Prostate gland (tissue), 2 donors: ENCODE results near the gene BCOR. TPM values are rescaled to one million over a fixed set of nuclear protein-coding genes. Genes with fewer than 3 reads are reported as not detected.

Experiments used
- DNase-seq: peaks from one replicate; pipeline ENCODE4 v3.0.0-alpha.2; 2019; ENCODE audit warnings: low spot score
- H3K27ac ChIP-seq, 2 donors: fragments of 200-600 bp; sonication (generic); 2 replicates each; pipeline ENCODE4 v1.5.1; 2017 to 2019
- H3K27me3 ChIP-seq: fragments of 200-600 bp; sonication (generic); replicated peaks from 2 replicates; pipeline ENCODE4 v1.5.1; 2019; ENCODE audit not compliant: insufficient read depth
- H3K36me3 ChIP-seq, 2 donors: fragments of 200-600 bp; sonication (generic); 1 replicate in 1 of 2; 2 replicates in 1 of 2; pipeline versions ENCODE4 v1.5.1 to v1.8.1; 2017 to 2019
- H3K4me1 ChIP-seq: fragments of 200-600 bp; sonication (generic); replicated peaks from 2 replicates; pipeline ENCODE4 v1.5.1; 2019
- H3K4me3 ChIP-seq, 2 donors: fragments of 200-600 bp; sonication (generic); 2 replicates each; pipeline ENCODE4 v1.5.1; 2017 to 2019
- H3K9me3 ChIP-seq: fragments of 200-600 bp; sonication (generic); 2 replicates; pipeline ENCODE4 v1.5.1; 2017
- CTCF ChIP-seq, 4 experiments: fragments of 200-600 bp in 2 of 4; fragments of 450-650 bp in 2 of 4; sonication (generic) in 2 of 4; IDR thresholded peaks; 1 replicate in 3 of 4; 2 replicates in 1 of 4; pipeline ENCODE4 v1.5.1; 2016 to 2019; ENCODE audit warnings: antibody characterized with exemption in 4 of 4, mild to moderate bottlenecking in 2 of 4, moderate library complexity in 2 of 4
- POLR2A ChIP-seq: fragments of 450-650 bp; IDR thresholded peaks from one replicate; pipeline ENCODE4 v1.6.1; 2016; ENCODE audit warnings: antibody characterized with exemption, mild to moderate bottlenecking
- POLR2AphosphoS5 ChIP-seq: sonication (generic); formaldehyde crosslinking; IDR thresholded peaks from one replicate; pipeline ENCODE4 v1.6.1; 2017; ENCODE audit warnings: antibody characterized with exemption
- WGBS: methylation state at CpG from one replicate; pipeline ENCODE4 v1.1.5; 2018; 5-methylcytosine and 5-hydroxymethylcytosine counted together
- intact Hi-C: fragments of 100-400 bp; cut with DNase I; formaldehyde crosslinking; loops from one replicate; pipeline ENCODE4 v1.14.2; 2022
- total RNA-seq, 2 donors: library from RNA; depleted of rRNA; stranded (reverse); fragments of >200 nt; gene quantifications; one replicate each; pipeline ENCODE4 v1.1.0, GENCODE V29; 2016

The BCOR gene
- total RNA-seq, 2 donors from 2014 or later, result 56.2 to 70.8 TPM

- DNase-seq, result no peak
- intact Hi-C loops, result no loop called here
- no peaks in the 10 kb centered on the region for H3K27me3 ChIP-seq
- H3K9me3 ChIP-seq, result no peaks in the 10 kb centered on the region
- no peak overlapping the region for H3K27ac ChIP-seq
- 83% methylated on average over 4 of the region's 4 CpGs for WGBS
- no peak for TF ChIP-seq POLR2A
- no peak for TF ChIP-seq POLR2AphosphoS5
- TF ChIP-seq CTCF (IDR thresholded peaks at IDR 0.05), result no peak
- no peaks in the 10 kb centered on the region for H3K36me3 ChIP-seq
- no peak overlapping the region for H3K4me3 ChIP-seq
- H3K4me1 ChIP-seq, result no peaks in the 10 kb centered on the region
Observed at GRCh38 chrX:40111868-40112267, 14.1 kb upstream of the BCOR start.

DNA sequence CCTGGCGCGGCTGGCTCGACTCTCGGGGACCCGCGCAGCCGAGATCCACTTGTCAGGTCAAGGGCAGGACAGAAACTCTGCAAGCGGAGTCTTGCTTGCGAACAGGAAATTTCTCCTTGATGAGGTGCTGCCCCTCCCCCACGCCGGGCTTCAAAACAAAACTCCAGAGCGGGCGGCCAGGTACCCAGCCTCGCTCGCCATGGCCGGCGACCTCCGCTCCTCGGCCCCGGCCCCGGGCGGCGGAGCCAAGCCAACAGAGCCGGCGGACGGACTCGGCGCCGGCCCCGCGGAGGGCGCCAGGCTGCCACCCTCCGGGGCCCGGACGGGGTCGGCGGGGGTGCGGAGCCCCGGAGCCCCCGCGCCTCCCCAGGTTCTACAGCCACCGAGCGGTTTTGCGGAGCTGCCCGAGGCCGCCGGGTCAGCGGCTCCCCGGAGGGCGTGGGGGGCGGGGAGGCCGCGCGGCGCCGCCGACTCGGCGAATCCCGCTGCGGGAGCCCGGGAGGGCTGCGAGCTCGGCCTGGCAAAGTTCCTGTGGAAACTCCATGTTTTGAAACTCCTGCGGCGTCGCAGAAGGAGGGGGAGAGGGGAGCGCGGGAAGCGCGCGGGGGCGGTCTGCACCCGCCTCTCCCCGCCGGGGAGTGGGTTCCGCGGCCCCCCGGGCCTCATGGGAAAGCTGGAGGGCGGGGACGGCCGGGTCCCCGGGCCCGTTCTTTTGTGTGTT is 11.7 kb upstream of the BCOR start:
- intact Hi-C loops, result loop anchor here (5.0 to 10.0 kb wide), 2 partner anchors 43 to 295 kb away; no protein-coding TSS in a partner anchor
- peak; percentile 54 for DNase-seq

DNA sequence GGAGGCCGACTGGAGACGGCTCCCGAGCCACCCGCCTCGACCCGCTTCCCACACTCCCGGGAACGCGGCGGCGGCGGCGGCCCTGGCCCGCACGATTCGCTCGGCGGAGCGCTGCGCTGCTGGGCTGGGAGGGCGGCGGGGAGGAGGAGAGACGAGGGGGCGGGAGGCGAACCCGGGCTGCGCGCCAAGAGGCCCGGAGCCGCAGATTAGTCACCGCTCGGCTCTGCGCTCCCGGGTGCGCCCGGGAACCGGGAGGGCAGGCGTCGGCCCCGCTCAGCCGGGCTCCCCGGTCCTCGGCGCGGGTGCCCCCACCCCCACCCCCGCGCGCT is 11.2 kb upstream of the BCOR start:
- TF ChIP-seq POLR2AphosphoS5 (no peak), POLR2A (peak; percentile 44), CTCF (IDR thresholded peaks at IDR 0.05) (no peak)
- intact Hi-C loops, result loop anchor here (5.0 to 10.0 kb wide), 2 partner anchors 43 to 294 kb away; no protein-coding TSS in a partner anchor

More for the DNA sequence above, 11.7 kb upstream of the BCOR start:
- no peaks in the 10 kb centered on the region for H3K36me3 ChIP-seq
- TF ChIP-seq POLR2AphosphoS5 (no peak), CTCF (IDR thresholded peaks at IDR 0.05) (no peak), POLR2A (no peak)
- no peaks in the 10 kb centered on the region for H3K4me1 ChIP-seq
- H3K27me3 ChIP-seq, result no peaks in the 10 kb centered on the region
- 0% methylated on average over 29 of the region's 84 CpGs for WGBS
- H3K4me3 ChIP-seq, result peak overlapping the region; percentile 51 to 61
- H3K27ac ChIP-seq, result peak overlapping the region; percentile 86 to 95
- H3K9me3 ChIP-seq, result no peaks in the 10 kb centered on the region

GRCh38 chrX:40108162-40108958 is 10.6 kb upstream of the BCOR start:
- no peaks in the 10 kb centered on the region for H3K9me3 ChIP-seq
- H3K27ac ChIP-seq, result peak overlapping the region; percentile 86 to 95
- no peaks in the 10 kb centered on the region for H3K36me3 ChIP-seq
- WGBS, result 37% methylated on average over 26 of the region's 66 CpGs
- no peaks in the 10 kb centered on the region for H3K27me3 ChIP-seq
- TF ChIP-seq CTCF (IDR thresholded peaks at IDR 0.05), result no peak
- no peak for TF ChIP-seq POLR2A
- no peak for TF ChIP-seq POLR2AphosphoS5
- intact Hi-C loops, result loop anchor here (5.0 to 10.0 kb wide), 2 partner anchors 44 to 294 kb away; no protein-coding TSS in a partner anchor
- H3K4me1 ChIP-seq, result no peaks in the 10 kb centered on the region
- DNase-seq, result peak; percentile 12
- H3K4me3 ChIP-seq, result peak overlapping the region; percentile 51 to 61

More for the DNA sequence above, 11.2 kb upstream of the BCOR start:
- Histone ChIP-seq H3K27ac (peak overlapping the region; percentile 86 to 95), H3K4me1 (no peaks in the 10 kb centered on the region), H3K36me3 (no peaks in the 10 kb centered on the region), H3K27me3 (no peaks in the 10 kb centered on the region), H3K9me3 (no peaks in the 10 kb centered on the region), H3K4me3 (peak overlapping the region; percentile 51 to 61)
- DNase-seq, result peak; percentile 72
- 0% methylated on average over 6 of the region's 48 CpGs for WGBS
